Smooth muscle cell (in vitro differentiated cells): Measurements from ENCODE around the gene PRR5L. TPM values are rescaled to one million over a fixed set of nuclear protein-coding genes. Genes with fewer than 3 reads are reported as not detected.

Experiments used
- DNase-seq: peaks from one replicate; lab custom pipeline; 2025; ENCODE audit not compliant: unreplicated experiment; lab: John Stamatoyannopoulos, UW
- H2AFZ ChIP-seq: fragments of 200-600 bp; sonication (generic); 2 replicates; pipeline ENCODE4 v1.6.0; 2016; ENCODE audit warnings: antibody characterized with exemption, low read depth, mild to moderate bottlenecking
- H3F3A ChIP-seq: fragments of 200-600 bp; sonication (generic); 2 replicates; pipeline ENCODE4 v1.6.0; 2017; ENCODE audit warnings: antibody characterized with exemption, low read depth
- H3K27ac ChIP-seq: fragments of 200-600 bp; sonication (generic); 2 replicates; pipeline ENCODE4 v1.5.1; 2016; ENCODE audit warnings: low read depth, mild to moderate bottlenecking
- H3K27me3 ChIP-seq: fragments of 200-600 bp; sonication (generic); 2 replicates; pipeline ENCODE4 v1.6.1; 2016; ENCODE audit warnings: low read depth, mild to moderate bottlenecking
- H3K36me3 ChIP-seq: fragments of 200-600 bp; sonication (generic); 2 replicates; pipeline ENCODE4 v1.5.1; 2016; ENCODE audit warnings: low read depth
- H3K4me1 ChIP-seq: fragments of 200-600 bp; sonication (generic); 2 replicates; pipeline ENCODE4 v1.5.1; 2016; ENCODE audit warnings: low read depth
- H3K4me2 ChIP-seq: fragments of 200-600 bp; sonication (generic); 2 replicates; pipeline ENCODE4 v1.6.0; 2016; ENCODE audit warnings: mild to moderate bottlenecking
- H3K4me3 ChIP-seq: fragments of 200-600 bp; sonication (generic); 2 replicates; pipeline ENCODE4 v1.5.1; 2016; ENCODE audit warnings: mild to moderate bottlenecking
- H3K79me2 ChIP-seq: fragments of 200-600 bp; sonication (generic); 2 replicates; pipeline ENCODE4 v1.6.0; 2016; ENCODE audit warnings: low read depth, mild to moderate bottlenecking
- H3K9ac ChIP-seq: fragments of 200-600 bp; sonication (generic); 2 replicates; pipeline ENCODE4 v1.6.0; 2016; ENCODE audit warnings: low read depth
- H3K9me3 ChIP-seq: fragments of 200-600 bp; sonication (generic); replicated peaks from 2 replicates; pipeline ENCODE4 v1.5.1; 2016; ENCODE audit warnings: low read depth
- H4K20me1 ChIP-seq: fragments of 200-600 bp; sonication (generic); 2 replicates; pipeline ENCODE4 v1.6.0; 2016; ENCODE audit warnings: low read depth
- WGBS: methylation state at CpG from one replicate; pipeline ENCODE4 v1.1.7; 2016; ENCODE audit warnings: low lambda C conversion rate; 5-methylcytosine and 5-hydroxymethylcytosine counted together
- polyA plus RNA-seq: library from polyadenylated mRNA; unstranded; fragments of >200 nt; fragmentation: Nextera tagmentation; extraction: Ambion mirVana; gene quantifications from 2 replicates; pipeline ENCODE4 v1.2.1, GENCODE V29; 2016
- total RNA-seq: library from RNA; depleted of rRNA; stranded (reverse); fragments of >200 nt; gene quantifications from 2 replicates; pipeline ENCODE4 v1.2.3, GENCODE V29; 2014
- TF ChIP-seq, protein P1 (sequence below): fragments of 200-600 bp; sonication (generic); IDR thresholded peaks from 2 replicates; pipeline ENCODE4 v1.5.1; 2017; ENCODE audit warnings: borderline replicate concordance, mild to moderate bottlenecking, antibody characterized with exemption; ENCODE audit not compliant: insufficient read depth, poor library complexity, severe bottlenecking

PRR5L gene
- total and polyA plus RNA-seq, 2 experiments from 2014 or later = 21.4 to 41.4 TPM

DNA sequence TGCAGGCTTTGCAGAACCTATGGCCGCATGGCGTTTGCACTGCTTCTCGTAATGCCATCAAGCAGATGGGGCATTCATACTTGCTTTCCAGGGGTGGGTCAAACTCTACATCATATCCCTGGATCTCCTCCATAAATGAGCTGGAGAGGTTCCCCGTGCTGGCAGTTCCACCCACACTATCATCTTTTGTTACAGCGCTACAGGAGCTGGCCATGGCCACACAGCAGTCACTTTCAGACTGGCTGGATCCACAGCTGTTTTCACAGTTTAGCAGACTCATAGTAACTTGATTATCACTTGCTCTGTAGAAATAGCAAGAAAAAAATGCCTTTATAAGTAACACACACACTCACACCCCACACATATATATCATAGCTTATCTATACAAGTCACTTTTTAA is 205.1 kb downstream of the PRR5L start:
- Histone ChIP-seq H3K9me3 (no peaks in the 10 kb centered on the region), H3K27me3 (no peaks in the 10 kb centered on the region), H2AFZ (no peak overlapping the region), H3F3A (peaks cover 20% of the 10 kb centered on the region), H3K36me3 (peaks cover 21% of the 10 kb centered on the region), H3K9ac (peak overlapping the region; percentile 18), H3K27ac (peak overlapping the region; percentile 88), H3K4me1 (peaks cover 13% of the 10 kb centered on the region), H3K4me3 (no peak overlapping the region), H4K20me1 (peaks cover 32% of the 10 kb centered on the region), H3K79me2 (peaks cover 44% of the 10 kb centered on the region), H3K4me2 (peak overlapping the region; percentile 60)
- TF ChIP-seq, protein P1, sequence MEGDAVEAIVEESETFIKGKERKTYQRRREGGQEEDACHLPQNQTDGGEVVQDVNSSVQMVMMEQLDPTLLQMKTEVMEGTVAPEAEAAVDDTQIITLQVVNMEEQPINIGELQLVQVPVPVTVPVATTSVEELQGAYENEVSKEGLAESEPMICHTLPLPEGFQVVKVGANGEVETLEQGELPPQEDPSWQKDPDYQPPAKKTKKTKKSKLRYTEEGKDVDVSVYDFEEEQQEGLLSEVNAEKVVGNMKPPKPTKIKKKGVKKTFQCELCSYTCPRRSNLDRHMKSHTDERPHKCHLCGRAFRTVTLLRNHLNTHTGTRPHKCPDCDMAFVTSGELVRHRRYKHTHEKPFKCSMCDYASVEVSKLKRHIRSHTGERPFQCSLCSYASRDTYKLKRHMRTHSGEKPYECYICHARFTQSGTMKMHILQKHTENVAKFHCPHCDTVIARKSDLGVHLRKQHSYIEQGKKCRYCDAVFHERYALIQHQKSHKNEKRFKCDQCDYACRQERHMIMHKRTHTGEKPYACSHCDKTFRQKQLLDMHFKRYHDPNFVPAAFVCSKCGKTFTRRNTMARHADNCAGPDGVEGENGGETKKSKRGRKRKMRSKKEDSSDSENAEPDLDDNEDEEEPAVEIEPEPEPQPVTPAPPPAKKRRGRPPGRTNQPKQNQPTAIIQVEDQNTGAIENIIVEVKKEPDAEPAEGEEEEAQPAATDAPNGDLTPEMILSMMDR = no peak
- DNase-seq = no peak
- 64% methylated on average over 5 of the region's 5 CpGs for WGBS

DNA sequence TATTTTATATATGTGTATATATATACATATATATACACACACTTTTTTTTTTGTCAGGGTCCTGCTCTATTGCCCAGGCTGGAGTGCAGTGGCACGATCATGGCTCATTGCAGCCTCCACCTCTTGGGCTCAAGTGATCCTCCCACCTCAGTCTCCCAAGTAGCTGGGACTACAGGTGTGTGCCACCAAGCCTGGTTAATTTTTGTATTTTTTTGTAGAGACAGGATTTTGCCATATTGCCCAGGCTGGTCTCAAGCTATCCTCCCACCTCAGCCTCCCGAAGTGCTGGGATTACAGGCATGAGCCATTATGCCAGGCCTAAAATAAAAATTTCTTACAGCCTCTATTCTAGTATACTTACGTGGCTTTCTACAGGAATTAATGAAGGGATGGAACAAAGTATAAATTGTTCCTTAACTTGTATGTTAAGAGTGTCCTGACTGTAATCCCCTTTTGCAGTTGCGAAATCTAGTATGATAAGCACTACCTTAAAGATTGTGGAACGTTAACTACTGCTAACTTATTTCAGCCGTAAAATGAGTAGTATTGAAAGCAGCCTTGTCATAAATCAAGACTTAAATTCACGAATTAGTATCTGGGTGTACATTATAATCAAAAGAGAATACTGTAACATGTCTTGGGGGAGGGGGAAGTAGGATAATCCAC is 211.9 kb downstream of the PRR5L start:
- peak overlapping the region; percentile 82 for H3K4me2 ChIP-seq
- no peaks in the 10 kb centered on the region for H3F3A ChIP-seq
- peak overlapping the region; percentile 78 for H3K27ac ChIP-seq
- H3K4me1 ChIP-seq = no peaks in the 10 kb centered on the region
- H3K9me3 ChIP-seq = no peaks in the 10 kb centered on the region
- H2AFZ ChIP-seq = no peak overlapping the region
- TF ChIP-seq, protein P1 = no peak
- peaks cover 59% of the 10 kb centered on the region for H3K79me2 ChIP-seq
- WGBS = 76% methylated on average over 7 of the region's 7 CpGs
- H3K9ac ChIP-seq = no peak overlapping the region
- H3K36me3 ChIP-seq = no peaks in the 10 kb centered on the region
- H3K4me3 ChIP-seq = peak overlapping the region; percentile 98
- no peaks in the 10 kb centered on the region for H3K27me3 ChIP-seq
- no peak for DNase-seq
- peaks cover 49% of the 10 kb centered on the region for H4K20me1 ChIP-seq

DNA sequence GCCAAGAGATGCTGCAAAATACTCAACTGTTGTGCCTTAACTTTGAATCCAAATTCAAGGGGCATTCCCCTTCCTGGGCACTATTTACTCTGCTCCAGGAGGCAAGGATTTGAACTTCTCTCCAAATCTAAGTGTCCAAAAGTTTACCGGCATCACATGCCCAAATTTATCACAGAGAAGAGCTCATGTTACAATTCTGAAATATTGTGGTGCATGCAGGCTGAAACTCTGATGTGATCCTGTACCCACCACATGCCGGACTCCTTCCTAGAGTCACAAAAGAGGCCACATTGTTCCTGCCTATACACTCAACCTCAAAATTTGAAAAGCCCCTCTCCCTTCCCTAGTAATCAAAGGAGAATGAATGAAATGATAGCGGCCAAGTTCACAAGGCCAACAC is 212.7 kb downstream of the PRR5L start:
- Histone ChIP-seq H3K4me3 (peak overlapping the region; percentile 98), H3K79me2 (peaks cover 53% of the 10 kb centered on the region), H3K4me1 (no peaks in the 10 kb centered on the region), H4K20me1 (peaks cover 43% of the 10 kb centered on the region), H3F3A (no peaks in the 10 kb centered on the region), H3K4me2 (peak overlapping the region; percentile 82), H3K36me3 (no peaks in the 10 kb centered on the region), H2AFZ (no peak overlapping the region), H3K27ac (peak overlapping the region; percentile 78), H3K9me3 (peaks cover 3% of the 10 kb centered on the region), H3K9ac (peak overlapping the region; percentile 93), H3K27me3 (no peaks in the 10 kb centered on the region)
- no peak for DNase-seq
- TF ChIP-seq, protein P1 = no peak
- WGBS = 43% methylated on average over 3 of the region's 3 CpGs

DNA sequence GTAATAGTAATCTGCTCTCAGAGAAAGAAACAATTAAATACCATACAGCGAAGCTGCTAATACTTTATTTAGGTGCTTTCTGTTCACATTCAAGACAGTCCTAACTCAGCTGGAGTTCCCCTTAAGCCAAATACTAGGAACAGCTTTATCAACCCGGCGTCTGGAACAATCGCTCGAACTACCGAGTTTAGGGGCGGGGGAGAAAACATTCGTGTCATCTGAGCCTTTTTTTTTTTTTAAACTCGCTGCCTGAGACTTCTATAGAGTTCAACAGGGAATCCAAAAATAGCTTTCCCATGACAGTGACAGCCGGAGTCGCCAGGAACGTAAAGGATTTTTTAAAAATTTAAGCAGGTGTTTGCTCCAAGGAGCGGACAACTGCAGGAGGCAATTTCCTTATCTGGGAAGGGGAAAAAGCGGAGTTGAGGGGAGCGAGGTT is 213.1 kb downstream of the PRR5L start:
- Histone ChIP-seq H3K4me1 (no peaks in the 10 kb centered on the region), H3K9ac (peak overlapping the region; percentile 93), H3K4me2 (peak overlapping the region; percentile 82), H3K27me3 (no peaks in the 10 kb centered on the region), H3F3A (no peaks in the 10 kb centered on the region), H4K20me1 (peaks cover 38% of the 10 kb centered on the region), H3K4me3 (peak overlapping the region; percentile 98), H2AFZ (peak overlapping the region; percentile 98), H3K9me3 (peaks cover 6% of the 10 kb centered on the region), H3K36me3 (no peaks in the 10 kb centered on the region), H3K79me2 (peaks cover 49% of the 10 kb centered on the region), H3K27ac (peak overlapping the region; percentile 78)
- under 1% methylated on average over 15 of the region's 15 CpGs for WGBS
- TF ChIP-seq, protein P1 = no peak
- no peak for DNase-seq
